Activated T-cell treated with anti-CD3 and anti-CD28 coated beads for 24 hours (primary cell): ENCODE data around the gene PLEKHD1.
"Not testable (repeated sequence)": the region's sequence is repeated elsewhere in the genome, so short reads cannot be mapped to it uniquely, and the experiment has no call there.

ENCODE experiments used
- DNase-seq: peaks from one replicate; pipeline ENCODE4 v3.0.0-alpha.2; 2020; ENCODE audit warnings: low read depth

Gene PLEKHD1

DNA sequence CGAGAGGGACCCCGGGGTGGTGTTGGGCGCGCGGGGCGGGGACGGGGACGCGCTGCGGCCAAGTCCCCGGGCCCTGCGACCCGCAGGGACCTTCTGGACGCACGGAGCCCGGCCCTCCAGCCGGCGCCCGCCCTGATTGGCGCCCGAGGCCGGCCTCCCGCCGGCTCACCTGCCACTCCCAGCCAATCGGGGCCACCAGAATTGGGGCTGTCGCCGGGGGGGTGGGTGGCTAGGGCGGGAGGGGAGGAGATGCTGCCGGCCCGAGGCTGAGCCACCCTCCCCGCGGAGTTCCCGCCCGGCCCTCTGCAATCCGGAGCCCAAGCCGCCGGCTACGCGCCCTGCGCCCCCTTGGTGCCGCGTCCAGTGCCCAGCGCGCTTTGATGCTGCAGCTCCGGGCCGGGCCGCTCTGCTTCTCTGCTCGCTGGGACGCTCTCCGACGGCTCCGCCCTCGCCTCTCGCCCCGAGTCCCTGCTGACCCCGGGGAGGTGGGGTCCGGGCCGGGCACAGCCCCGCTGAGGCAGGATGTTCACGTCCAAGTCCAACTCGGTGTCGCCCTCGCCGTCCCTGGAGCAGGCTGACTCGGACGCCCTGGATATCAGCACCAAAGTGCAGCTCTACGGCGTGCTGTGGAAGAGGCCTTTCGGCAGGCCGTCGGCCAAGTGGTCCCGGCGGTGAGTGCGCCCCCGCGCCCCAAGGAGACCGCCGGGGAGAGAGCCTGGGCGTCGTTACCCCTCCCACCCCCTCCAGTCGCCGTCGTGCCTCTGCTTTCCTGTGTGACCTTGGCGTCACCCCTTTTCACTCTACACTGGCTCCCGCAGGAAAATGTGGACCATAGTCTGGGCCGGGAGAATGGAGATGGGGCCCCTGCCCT, at the start of gene PLEKHD1:
TSS of gene PLEKHD1 (plus strand) at position 285 of the 871 bp plus-strand sequence. CDS start at position 523, 238 bp downstream.
- no peak for DNase-seq

GRCh38 chr14:69439521-69440270, 44.8 kb upstream of the PLEKHD1 start:
- DNase-seq: no peak

GRCh38 chr14:69441948-69442347, 42.6 kb upstream of the PLEKHD1 start:
- no peak for DNase-seq

DNA sequence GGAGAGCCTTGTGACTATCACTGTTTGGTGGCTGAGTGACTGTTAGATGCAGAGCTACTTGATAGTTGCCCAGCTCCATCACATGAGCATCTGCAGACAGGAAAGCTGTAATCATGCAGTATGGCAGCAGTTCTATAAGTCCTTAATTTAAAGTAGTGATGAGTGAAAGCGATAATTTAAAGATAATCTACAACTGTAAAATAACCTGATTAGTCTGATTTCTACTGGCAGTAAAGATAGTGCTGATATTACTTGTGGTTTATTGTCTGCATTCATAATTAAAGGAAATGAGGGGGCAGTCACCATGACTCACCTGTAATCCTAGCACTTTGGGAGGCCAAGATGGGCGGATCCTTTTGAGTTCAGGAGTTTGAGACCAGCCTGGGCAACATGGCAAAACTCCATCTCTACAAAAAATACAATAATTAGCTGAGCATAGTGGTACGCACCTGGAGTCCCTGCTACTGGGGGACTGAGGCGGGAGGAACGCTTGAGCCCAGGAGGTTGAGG, 41.2 kb upstream of the PLEKHD1 start:
- no peak for DNase-seq

DNA sequence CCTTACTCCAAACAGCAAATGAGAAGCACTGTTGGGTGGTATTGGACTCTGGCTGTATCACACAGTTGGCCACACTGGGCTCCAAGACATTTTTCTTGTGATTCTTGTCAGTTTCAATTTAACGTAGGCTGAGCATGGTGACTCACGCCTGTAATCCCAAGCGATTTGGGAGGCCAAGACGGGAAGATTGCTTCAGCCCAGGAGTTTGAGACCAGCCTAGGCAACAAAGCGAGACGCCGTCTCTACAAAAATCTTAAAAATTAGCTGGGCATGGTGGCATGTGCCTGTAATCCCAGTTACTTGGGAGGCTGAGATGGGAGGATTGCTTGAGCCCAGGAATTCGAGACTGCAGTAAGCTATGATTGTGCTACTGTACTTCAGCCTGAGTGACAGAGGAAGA, 35.3 kb upstream of the PLEKHD1 start:
- no peak for DNase-seq

GRCh38 chr14:69451941-69452340, 32.6 kb upstream of the PLEKHD1 start:
- DNase-seq: no peak

GRCh38 chr14:69458350-69458749, 26.2 kb upstream of the PLEKHD1 start:
- DNase-seq: no peak

GRCh38 chr14:69459122-69459521, 25.4 kb upstream of the PLEKHD1 start:
- DNase-seq: no peak

DNA sequence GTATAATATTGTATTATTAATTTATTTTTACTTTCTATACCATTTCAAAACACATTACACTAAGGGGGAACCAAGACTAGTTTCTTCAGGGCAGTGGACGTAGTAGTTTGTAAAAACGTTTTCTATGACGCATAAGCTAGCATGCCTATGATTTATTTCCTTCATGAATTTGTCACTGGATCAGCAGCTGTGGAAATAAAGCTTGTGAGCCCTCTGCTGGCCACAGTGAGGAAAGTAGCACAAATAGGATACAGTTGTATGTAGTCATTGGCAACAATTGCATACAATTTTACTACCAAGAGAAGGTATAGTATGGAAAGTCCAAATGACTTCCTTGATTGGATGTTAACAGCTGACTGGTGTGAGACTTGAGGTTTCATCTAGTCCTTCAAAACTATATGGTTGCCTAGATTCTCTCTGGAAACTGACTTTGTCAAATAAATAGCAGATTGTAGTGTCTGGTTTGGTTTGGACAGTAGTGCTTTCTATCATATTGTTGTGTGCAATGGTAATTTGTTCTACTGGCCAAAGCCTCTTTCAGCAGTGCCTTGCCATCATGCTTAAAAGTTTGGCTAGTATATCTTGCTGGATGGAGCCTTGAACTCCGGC, 24.3 kb upstream of the PLEKHD1 start:
- peak; percentile 36 for DNase-seq

GRCh38 chr14:69464379-69464778, 20.1 kb upstream of the PLEKHD1 start:
- DNase-seq: no peak

- DNase-seq: no peak
These were observed 19.7 kb upstream of the PLEKHD1 start for GRCh38 chr14:69464829-69465228.

- DNase-seq: no peak
These were observed 15.6 kb upstream of the PLEKHD1 start for GRCh38 chr14:69468949-69469348.

DNA sequence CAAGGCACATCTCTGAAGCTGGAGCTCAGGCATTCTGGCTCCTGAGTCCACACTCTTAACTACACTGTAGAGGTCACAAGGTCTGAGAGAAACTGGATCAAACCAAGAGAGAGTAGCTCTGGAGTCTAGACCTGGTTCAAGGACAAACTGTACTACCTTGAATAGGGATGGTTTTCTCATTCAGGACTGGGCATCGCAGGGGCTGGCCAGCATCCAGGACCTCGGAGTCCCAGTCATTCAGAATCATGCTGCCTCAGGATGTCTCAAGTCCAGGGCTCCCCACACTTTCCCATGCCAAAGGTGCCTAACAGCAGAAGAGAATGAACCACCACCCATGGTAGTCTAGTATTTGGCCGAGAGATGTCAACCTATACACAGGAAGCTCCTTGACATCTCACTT, 13.1 kb upstream of the PLEKHD1 start:
- no peak for DNase-seq

DNA sequence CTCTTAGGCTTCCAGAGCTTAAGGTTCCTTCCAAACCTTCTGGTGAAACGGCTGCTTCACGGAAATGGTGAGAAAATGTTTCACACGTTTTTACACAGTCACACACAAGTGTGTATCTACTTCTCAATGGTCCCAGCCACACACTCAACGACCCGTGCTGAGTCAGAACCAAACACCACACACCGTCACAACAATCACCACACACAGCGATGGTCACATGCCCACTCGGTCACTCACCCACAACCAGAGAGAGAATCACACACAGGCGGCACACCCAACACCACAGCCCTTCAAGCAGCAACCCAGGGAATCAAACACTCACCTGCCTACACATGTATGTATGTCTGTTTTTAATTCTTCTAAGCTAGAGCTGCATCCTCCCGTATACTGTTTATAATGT, 12.6 kb upstream of the PLEKHD1 start:
- DNase-seq: no peak

- no peak for DNase-seq
These were observed 11.3 kb upstream of the PLEKHD1 start for GRCh38 chr14:69473260-69473659.

DNA sequence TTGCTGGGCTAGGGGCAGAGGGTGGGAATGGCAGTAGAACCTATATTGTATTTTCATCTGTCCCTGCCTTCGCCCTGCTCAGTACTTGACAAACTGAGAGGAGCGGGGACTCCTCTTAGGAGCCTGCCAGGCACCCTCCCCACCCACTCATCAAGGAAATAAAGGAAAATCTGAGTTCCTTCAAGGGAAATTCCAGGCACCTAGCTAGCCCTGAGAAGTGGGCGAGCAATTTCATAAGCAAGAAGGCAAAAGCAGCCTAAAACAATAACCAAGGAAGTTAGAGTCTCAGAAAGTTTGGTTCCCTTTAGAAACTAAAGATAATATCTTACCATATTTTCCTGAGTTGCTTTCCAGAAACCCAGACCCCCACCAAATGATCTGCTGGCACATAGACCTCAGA, 10.6 kb upstream of the PLEKHD1 start:
- DNase-seq: no peak

DNA sequence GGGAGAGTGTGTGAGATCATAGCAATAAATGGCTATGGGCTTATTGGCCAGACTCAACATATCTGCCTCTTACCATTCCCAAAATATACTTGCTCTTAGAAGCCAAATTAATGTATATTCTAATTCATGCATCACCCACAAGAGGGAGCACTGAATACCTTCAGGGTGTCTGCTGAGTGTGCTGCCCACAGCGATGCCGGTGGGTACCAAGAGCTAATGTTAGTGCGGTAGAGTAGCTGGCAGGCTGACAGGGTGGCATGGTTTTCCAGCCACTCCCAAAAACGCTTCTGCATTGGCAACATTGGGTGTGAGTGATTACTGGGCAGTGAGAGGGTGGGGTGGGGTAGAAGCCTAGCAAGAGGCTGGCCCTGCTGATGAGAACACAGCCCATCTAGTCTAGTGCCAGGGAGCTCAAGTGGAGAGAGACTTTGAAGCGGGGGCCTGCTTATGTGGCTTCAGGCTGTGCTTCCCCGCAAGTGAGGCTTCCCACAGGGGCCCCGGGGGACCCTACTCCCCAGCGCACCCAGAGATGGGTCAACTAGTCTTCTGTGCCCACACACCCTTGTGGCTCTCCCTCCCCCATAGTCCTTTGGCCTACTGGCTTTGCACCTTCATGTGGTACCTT, 9.2 kb upstream of the PLEKHD1 start:
- DNase-seq: no peak

DNA sequence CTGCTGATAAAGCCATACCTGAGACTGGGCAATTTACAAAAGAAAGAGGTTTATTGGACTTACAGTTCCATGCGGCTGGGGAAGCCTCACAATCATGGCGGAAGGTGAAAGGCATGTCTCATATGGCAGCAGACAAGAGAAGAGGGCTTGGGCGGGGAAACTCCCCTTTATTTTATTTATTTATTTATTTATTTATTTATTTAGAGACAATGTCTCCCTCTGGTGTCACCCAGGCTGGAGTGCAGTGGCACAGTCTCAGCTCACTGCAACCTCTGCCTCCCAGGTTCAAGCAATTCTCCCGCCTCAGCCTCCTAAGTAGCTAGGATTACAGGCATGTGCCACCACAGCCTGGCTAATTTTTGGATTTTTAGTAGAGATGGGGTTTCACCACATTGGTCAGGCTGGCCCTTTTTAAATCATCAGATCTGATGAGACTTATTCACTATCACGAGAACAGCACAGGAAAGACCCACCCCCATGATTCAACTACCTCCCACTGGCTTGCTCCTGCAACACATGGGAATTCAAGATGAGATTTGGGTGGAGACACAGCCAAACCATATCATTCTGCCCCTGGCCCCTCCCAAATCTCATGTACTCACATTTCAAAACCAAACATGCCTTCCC, 7.6 kb upstream of the PLEKHD1 start:
- not testable (repeated sequence) for DNase-seq

DNA sequence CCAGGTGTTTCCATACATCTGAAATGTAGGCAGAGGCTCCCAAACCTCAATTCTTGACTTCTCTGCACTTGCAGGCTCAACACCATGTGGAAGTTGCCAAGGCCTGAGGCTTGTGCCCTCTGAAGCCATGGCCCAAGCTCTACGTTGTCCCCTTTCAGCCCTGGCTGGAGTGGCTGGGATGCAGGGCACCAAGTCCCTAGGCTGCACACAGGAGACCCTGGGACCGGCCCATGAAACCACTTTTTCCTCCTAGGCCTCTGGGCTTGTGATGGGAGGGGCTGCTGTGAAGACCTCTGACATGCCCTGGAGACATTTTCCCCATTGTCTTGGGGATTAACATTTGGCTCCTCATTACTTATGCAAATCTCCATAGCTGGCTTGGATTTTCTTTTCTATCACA, 6.5 kb upstream of the PLEKHD1 start:
- not testable (repeated sequence) for DNase-seq

GRCh38 chr14:69479696-69480095, 4.8 kb upstream of the PLEKHD1 start:
- no peak for DNase-seq

GRCh38 chr14:69480136-69480535, 4.4 kb upstream of the PLEKHD1 start:
- DNase-seq: no peak
